Panc1 (cell line): ENCODE data around the gene WNT7B. TPM values are rescaled to one million over a fixed set of nuclear protein-coding genes. Genes with fewer than 3 reads are reported as not detected.

Experiments
- ATAC-seq: fragments of 200-7000 bp; cut with Tn5 transposase; 2 replicates; pipeline ENCODE4 v1.9.1; 2020; ENCODE audit warnings: mild to moderate bottlenecking, moderate library complexity
- BruUV-seq: library from RNA; stranded (reverse); fragments of 400-500 nt; replicated peaks from 2 replicates; lab custom pipeline; 2021; lab: Mats Ljungman, UMichigan
- CTCF ChIA-PET: fragments of 300-600 bp; sonication (Branson Sonifier 250); formaldehyde crosslinking; loops from one replicate; lab custom pipeline; 2022; ENCODE audit warnings: antibody characterized with exemption; lab: Charles Lee
- POLR2A ChIA-PET: fragments of 300-600 bp; sonication (Branson Sonifier 250); formaldehyde crosslinking; loops from one replicate; lab custom pipeline; 2022; ENCODE audit warnings: antibody characterized with exemption; lab: Charles Lee
- DNase-seq: peaks from one replicate; pipeline ENCODE4 v3.0.0-alpha.2; 2010; ENCODE audit warnings: low read depth, low spot score
- H3K27ac ChIP-seq: 2 replicates; pipeline ENCODE4 v1.5.1; 2011; ENCODE audit warnings: mild to moderate bottlenecking, low read length, inconsistent platforms
- H3K27me3 ChIP-seq: fragments of 200-500 bp; sonication (Bioruptor generic); 2 replicates; pipeline ENCODE4 v1.6.0; 2014; ENCODE audit warnings: low read length, inconsistent platforms; ENCODE audit not compliant: control insufficient read depth, insufficient read depth
- H3K36me3 ChIP-seq: fragments of 200-500 bp; sonication (Bioruptor generic); 2 replicates; pipeline ENCODE4 v1.5.1; 2014; ENCODE audit warnings: inconsistent platforms, mild to moderate bottlenecking, low read length, moderate library complexity; ENCODE audit not compliant: control insufficient read depth, insufficient read depth
- H3K4me1 ChIP-seq: 2 replicates; pipeline ENCODE4 v1.5.1; 2011; ENCODE audit warnings: inconsistent platforms, mild to moderate bottlenecking, low read length, moderate library complexity; ENCODE audit not compliant: control insufficient read depth, insufficient read depth
- H3K4me3 ChIP-seq, 2 experiments: 2 replicates each; pipeline ENCODE4 v1.5.1; 2011 to 2012; ENCODE audit warnings: low read depth in 2 of 2, low read length in 2 of 2, mild to moderate bottlenecking in 2 of 2, inconsistent platforms in 1 of 2, moderate library complexity in 1 of 2
- H3K9me3 ChIP-seq: fragments of 200-500 bp; sonication (Bioruptor generic); 2 replicates; pipeline ENCODE4 v1.5.1; 2014; ENCODE audit warnings: low read depth, mild to moderate bottlenecking, inconsistent platforms, low read length, moderate library complexity; ENCODE audit not compliant: control insufficient read depth, insufficient read depth
- POLR2AphosphoS5 ChIP-seq: IDR thresholded peaks from 2 replicates; pipeline ENCODE4 v1.6.1; 2012; ENCODE audit warnings: mild to moderate bottlenecking, low read depth, low read length, moderate library complexity
- REST ChIP-seq, 2 experiments: IDR thresholded peaks; 2 replicates each; pipeline ENCODE4 v1.6.1; 2011 to 2012; ENCODE audit warnings: low read depth in 2 of 2, control low read depth in 1 of 2, low read length in 1 of 2, mild to moderate bottlenecking in 1 of 2, moderate library complexity in 1 of 2; ENCODE audit not compliant: insufficient read depth in 1 of 2
- SIN3A ChIP-seq: IDR thresholded peaks from 2 replicates; pipeline ENCODE4 v1.6.1; 2012; ENCODE audit warnings: low read depth, mild to moderate bottlenecking, low read length, moderate library complexity, borderline replicate concordance; ENCODE audit not compliant: insufficient read depth
- TCF7L2 ChIP-seq: IDR thresholded peaks from 2 replicates; pipeline ENCODE4 v1.6.1; 2011; ENCODE audit warnings: mild to moderate bottlenecking, low read depth, low read length, inconsistent platforms
- in situ Hi-C: cut with HindIII; loops from 2 replicates; pipeline ENCODE4 v1.10.0; 2016; ENCODE audit warnings: low sequenced_read_pairs, low pct_unique_long_range_greater_than_20kb
- intact Hi-C: fragments of 100-400 bp; cut with micrococcal nuclease; formaldehyde crosslinking; loops from one replicate; pipeline ENCODE4 v1.10.0; 2022; ENCODE audit not compliant: unreplicated experiment
- total RNA-seq: library from RNA; stranded (reverse); gene quantifications from one replicate; pipeline ENCODE4 v1.2.1, GENCODE V29; 2021; ENCODE audit not compliant: unreplicated experiment
- TF ChIP-seq, protein P1 (sequence below): fragments of 450-650 bp; IDR thresholded peaks from 2 replicates; pipeline ENCODE4 v1.5.1; 2017; ENCODE audit warnings: mild to moderate bottlenecking

Gene WNT7B
- total RNA-seq, 1 experiment from 2014 or later = 52.1 TPM

- Histone ChIP-seq H3K27me3 (no peaks in the 10 kb centered on the region), H3K4me1 (no peaks in the 10 kb centered on the region), H3K36me3 (no peaks in the 10 kb centered on the region), H3K9me3 (no peaks in the 10 kb centered on the region), H3K27ac (no peak overlapping the region), H3K4me3 (no peak overlapping the region)
- intact Hi-C loops = no loop called here
- BruUV-seq = no TSS peak
- POLR2A ChIA-PET = no interaction called here
- TF ChIP-seq TCF7L2 = no peak
- TF ChIP-seq REST (IDR thresholded peaks at IDR 0.05; ENCODE audit: insufficient read depth in 1 of 2, low read depth in 2 of 2, low read length in 1 of 2) = no peak
- no peak for TF ChIP-seq SIN3A
- TF ChIP-seq POLR2AphosphoS5 = no peak
- TF ChIP-seq, protein P1, sequence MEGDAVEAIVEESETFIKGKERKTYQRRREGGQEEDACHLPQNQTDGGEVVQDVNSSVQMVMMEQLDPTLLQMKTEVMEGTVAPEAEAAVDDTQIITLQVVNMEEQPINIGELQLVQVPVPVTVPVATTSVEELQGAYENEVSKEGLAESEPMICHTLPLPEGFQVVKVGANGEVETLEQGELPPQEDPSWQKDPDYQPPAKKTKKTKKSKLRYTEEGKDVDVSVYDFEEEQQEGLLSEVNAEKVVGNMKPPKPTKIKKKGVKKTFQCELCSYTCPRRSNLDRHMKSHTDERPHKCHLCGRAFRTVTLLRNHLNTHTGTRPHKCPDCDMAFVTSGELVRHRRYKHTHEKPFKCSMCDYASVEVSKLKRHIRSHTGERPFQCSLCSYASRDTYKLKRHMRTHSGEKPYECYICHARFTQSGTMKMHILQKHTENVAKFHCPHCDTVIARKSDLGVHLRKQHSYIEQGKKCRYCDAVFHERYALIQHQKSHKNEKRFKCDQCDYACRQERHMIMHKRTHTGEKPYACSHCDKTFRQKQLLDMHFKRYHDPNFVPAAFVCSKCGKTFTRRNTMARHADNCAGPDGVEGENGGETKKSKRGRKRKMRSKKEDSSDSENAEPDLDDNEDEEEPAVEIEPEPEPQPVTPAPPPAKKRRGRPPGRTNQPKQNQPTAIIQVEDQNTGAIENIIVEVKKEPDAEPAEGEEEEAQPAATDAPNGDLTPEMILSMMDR = no peak
- CTCF ChIA-PET = no interaction called here
- no peak for DNase-seq
- ATAC-seq = no peak
- in situ Hi-C loops = no loop called here
Observed at GRCh38 chr22:45889093-45889538, 87.8 kb downstream of the WNT7B start.

DNA sequence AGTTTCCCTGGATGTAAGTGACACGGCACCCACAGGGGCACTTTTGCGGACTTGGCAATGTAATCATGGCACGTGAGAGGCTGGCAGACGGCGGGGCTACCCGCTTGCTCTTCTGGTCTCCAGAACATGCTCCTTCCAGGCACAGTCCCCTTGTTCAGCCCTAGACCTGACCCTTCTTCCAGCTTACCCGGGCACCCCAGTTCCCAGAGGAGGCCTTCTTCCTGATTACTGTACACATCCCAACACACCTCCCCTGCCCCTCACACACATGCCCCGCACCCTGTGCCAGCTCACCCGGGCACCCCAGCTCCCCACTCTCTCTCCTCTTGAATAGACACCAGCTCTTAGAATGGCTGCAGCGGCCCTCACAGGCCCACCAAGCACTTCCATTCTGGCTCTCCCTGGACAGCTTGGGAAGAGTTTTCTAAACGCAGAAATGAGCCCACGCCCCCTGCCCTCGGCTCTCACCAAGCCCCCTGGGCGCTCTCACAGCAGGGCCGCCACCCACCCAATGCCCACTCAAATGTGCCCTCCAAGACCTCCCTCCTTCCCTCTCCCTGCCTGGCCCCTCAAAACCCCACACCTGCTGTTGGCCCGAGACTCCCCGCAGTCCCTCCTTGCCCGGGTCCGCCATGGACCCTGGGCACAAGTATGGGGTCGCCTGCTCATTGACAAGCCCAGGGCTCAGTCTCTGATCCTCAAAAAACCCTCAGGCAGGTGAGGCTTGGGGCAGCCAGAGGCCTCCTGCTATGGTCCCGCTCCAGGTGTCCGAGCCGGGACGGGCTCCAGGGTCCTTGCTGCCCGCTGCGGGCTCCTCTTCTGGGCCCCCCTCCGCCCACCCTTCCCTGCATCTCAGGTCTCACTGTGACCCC, 88.5 kb downstream of the WNT7B start:
- Histone ChIP-seq H3K27me3 (no peaks in the 10 kb centered on the region), H3K9me3 (no peaks in the 10 kb centered on the region), H3K36me3 (no peaks in the 10 kb centered on the region), H3K4me1 (no peaks in the 10 kb centered on the region), H3K4me3 (no peak overlapping the region), H3K27ac (no peak overlapping the region)
- no peak for DNase-seq
- no TSS peak for BruUV-seq
- in situ Hi-C loops (no loop called here), intact Hi-C loops (no loop called here)
- TF ChIP-seq SIN3A = no peak
- TF ChIP-seq, protein P1 = no peak
- no peak for TF ChIP-seq POLR2AphosphoS5
- TF ChIP-seq TCF7L2 = no peak
- no peak for TF ChIP-seq REST (IDR thresholded peaks at IDR 0.05; ENCODE audit: insufficient read depth in 1 of 2, low read depth in 2 of 2, low read length in 1 of 2)
- ATAC-seq = no peak
- POLR2A ChIA-PET = no interaction called here
- CTCF ChIA-PET = no interaction called here
